ENCODE measurements around the gene PMF1. TPM values are rescaled to one million over a fixed set of nuclear protein-coding genes. Genes with fewer than 3 reads are reported as not detected.

The PMF1 gene
- total RNA-seq, 2 donors from 2014 or later, result 26.4 to 33.2 TPM

DNA sequence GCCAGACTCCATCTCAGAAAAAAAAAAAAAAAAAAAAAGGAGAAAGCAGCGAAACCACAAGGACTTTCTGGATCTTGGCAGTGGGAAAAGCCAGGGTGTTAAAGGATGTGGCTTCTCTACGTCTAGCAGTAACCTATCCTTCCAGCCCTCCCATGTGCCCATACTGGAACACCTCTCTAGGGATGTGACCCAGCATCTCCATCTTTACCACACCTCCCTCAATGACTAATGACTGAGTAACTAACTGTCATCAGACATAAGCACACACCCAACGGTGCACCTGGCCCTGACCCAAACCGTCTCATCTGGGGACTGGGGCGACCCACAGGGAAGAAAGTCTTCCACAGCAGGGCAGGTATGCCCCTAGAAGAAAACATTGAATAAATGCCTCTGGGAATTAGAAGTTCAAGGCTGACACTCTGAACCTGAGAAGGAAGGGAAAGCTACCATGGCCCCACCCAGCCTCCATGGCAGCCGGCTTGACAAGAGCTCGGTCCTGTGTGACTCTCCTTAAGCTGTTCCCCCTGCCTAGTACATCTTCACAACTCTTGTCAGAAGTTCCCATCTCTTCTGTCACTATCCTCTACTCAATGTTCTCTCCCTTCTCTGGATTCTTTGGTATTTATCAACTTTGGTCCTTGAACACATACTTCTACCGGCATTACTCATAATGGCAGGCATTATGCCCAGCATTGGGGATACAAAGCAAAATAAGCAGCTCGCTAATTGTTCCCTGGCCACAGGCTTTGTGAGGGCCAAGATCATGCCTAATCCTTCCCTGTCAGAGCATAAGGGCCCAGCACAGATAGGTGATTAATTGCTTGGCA is 49.9 kb downstream of the PMF1 start:
- H3K4me3 ChIP-seq, result no peak overlapping the region
- H3K4me1 ChIP-seq (ENCODE audit: control insufficient read depth in 1 of 2, low read depth in 2 of 2), result no peaks in the 10 kb centered on the region
- no peak overlapping the region for H3K27ac ChIP-seq
- peaks cover 88% of the 10 kb centered on the region for H3K36me3 ChIP-seq
- no peaks in the 10 kb centered on the region for H3K27me3 ChIP-seq (replicated peaks; ENCODE audit: insufficient read depth)
- ATAC-seq (ENCODE audit: insufficient number of reproducible peaks, low FRiP score, low read depth) (no peak), DNase-seq (ENCODE audit: low spot score) (no peak)
- no peaks in the 10 kb centered on the region for H3K9me3 ChIP-seq
- TF ChIP-seq, protein P1, sequence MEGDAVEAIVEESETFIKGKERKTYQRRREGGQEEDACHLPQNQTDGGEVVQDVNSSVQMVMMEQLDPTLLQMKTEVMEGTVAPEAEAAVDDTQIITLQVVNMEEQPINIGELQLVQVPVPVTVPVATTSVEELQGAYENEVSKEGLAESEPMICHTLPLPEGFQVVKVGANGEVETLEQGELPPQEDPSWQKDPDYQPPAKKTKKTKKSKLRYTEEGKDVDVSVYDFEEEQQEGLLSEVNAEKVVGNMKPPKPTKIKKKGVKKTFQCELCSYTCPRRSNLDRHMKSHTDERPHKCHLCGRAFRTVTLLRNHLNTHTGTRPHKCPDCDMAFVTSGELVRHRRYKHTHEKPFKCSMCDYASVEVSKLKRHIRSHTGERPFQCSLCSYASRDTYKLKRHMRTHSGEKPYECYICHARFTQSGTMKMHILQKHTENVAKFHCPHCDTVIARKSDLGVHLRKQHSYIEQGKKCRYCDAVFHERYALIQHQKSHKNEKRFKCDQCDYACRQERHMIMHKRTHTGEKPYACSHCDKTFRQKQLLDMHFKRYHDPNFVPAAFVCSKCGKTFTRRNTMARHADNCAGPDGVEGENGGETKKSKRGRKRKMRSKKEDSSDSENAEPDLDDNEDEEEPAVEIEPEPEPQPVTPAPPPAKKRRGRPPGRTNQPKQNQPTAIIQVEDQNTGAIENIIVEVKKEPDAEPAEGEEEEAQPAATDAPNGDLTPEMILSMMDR (IDR thresholded peaks at IDR 0.05), result no peak

- Histone ChIP-seq H3K9me3 (no peaks in the 10 kb centered on the region), H3K27me3 (replicated peaks; ENCODE audit: insufficient read depth) (no peaks in the 10 kb centered on the region), H3K4me1 (ENCODE audit: control insufficient read depth in 1 of 2, low read depth in 2 of 2) (no peaks in the 10 kb centered on the region), H3K4me3 (no peak overlapping the region), H3K36me3 (peaks cover 88% of the 10 kb centered on the region), H3K27ac (no peak overlapping the region)
- TF ChIP-seq, protein P1 (IDR thresholded peaks at IDR 0.05), result no peak
- no peak for DNase-seq (ENCODE audit: low spot score)
- ATAC-seq (ENCODE audit: insufficient number of reproducible peaks, low FRiP score, low read depth), result no peak
These were observed 50.5 kb downstream of the PMF1 start for GRCh38 chr1:156263288-156263655.

GRCh38 chr1:156266051-156266450 is 53.2 kb downstream of the PMF1 start:
- Histone ChIP-seq H3K36me3 (peaks cover 78% of the 10 kb centered on the region), H3K27ac (no peak overlapping the region), H3K27me3 (replicated peaks; ENCODE audit: insufficient read depth) (no peaks in the 10 kb centered on the region), H3K4me1 (ENCODE audit: control insufficient read depth in 1 of 2, low read depth in 2 of 2) (no peaks in the 10 kb centered on the region), H3K9me3 (no peaks in the 10 kb centered on the region), H3K4me3 (no peak overlapping the region)
- ATAC-seq (ENCODE audit: insufficient number of reproducible peaks, low FRiP score, low read depth), result no peak
- no peak for DNase-seq (ENCODE audit: low spot score)
- TF ChIP-seq, protein P1 (IDR thresholded peaks at IDR 0.05), result no peak

DNA sequence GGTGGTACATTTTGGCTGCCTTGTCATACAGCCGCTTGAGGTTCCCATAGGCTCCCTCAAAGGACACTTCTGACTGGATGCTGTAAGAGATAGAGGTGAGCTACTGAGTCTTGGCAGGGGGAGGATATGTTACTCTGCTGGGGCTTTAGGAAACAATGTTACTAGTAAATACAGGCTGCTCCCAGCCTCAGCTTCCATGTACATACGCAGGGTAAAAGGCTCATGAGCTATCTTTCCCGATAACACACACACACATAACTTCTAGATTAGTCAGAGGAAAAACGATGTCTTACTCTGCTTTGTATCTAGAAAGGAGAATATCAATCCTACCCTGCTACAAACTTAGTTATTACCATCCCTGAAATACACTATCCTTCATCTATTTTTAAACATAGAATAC is 55.5 kb downstream of the PMF1 start:
- Histone ChIP-seq H3K36me3 (peaks cover 73% of the 10 kb centered on the region), H3K4me1 (ENCODE audit: control insufficient read depth in 1 of 2, low read depth in 2 of 2) (no peaks in the 10 kb centered on the region), H3K27ac (no peak overlapping the region), H3K4me3 (no peak overlapping the region), H3K9me3 (no peaks in the 10 kb centered on the region), H3K27me3 (replicated peaks; ENCODE audit: insufficient read depth) (no peaks in the 10 kb centered on the region)
- DNase-seq (ENCODE audit: low spot score) (no peak), ATAC-seq (ENCODE audit: insufficient number of reproducible peaks, low FRiP score, low read depth) (no peak)
- TF ChIP-seq, protein P1 (IDR thresholded peaks at IDR 0.05), result no peak

GRCh38 chr1:156270314-156270713 is 57.5 kb downstream of the PMF1 start:
- no peak overlapping the region for H3K27ac ChIP-seq
- ATAC-seq (ENCODE audit: insufficient number of reproducible peaks, low FRiP score, low read depth), result no peak
- no peak for DNase-seq (ENCODE audit: low spot score)
- H3K27me3 ChIP-seq (replicated peaks; ENCODE audit: insufficient read depth), result no peaks in the 10 kb centered on the region
- TF ChIP-seq, protein P1 (IDR thresholded peaks at IDR 0.05), result no peak
- H3K36me3 ChIP-seq, result peaks cover 81% of the 10 kb centered on the region
- no peaks in the 10 kb centered on the region for H3K9me3 ChIP-seq
- no peaks in the 10 kb centered on the region for H3K4me1 ChIP-seq (ENCODE audit: control insufficient read depth in 1 of 2, low read depth in 2 of 2)
- no peak overlapping the region for H3K4me3 ChIP-seq

Data from thoracic aorta (tissue), 2 donors.